ENCODE results near the gene RXFP3. TPM values are rescaled to one million over a fixed set of nuclear protein-coding genes. Genes with fewer than 3 reads are reported as not detected.
"Not testable (repeated sequence)": the region's sequence is repeated elsewhere in the genome, so short reads cannot be mapped to it uniquely, and the experiment has no call there.

The RXFP3 gene
- total and polyA plus RNA-seq, 7 donors = not detected

DNA sequence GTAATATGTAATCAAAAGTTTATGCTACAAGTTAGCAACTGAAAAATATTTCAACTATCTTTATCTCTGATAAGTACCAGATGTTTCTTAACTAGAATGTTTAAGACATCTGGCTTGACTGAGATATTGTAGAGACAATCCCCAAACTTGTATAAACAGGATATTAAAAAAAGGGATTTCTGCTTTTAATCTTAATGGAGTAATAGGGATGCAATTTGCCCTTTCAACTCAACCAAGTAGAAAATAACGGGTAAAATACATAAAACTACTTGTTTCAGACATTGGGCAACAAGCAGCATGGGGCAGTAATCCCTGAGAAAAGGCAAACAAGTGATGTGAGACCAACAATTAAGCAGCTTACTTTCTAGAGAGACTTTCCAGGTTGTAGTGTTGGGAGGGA lies 35.0 kb upstream of the RXFP3 start:
- Histone ChIP-seq H3K36me3 (ENCODE audit: insufficient read depth in 1 of 2, low read depth in 1 of 2) (no peaks in the 10 kb centered on the region), H3K4me1 (no peaks in the 10 kb centered on the region), H3K9me3 (peaks cover 10% of the 10 kb centered on the region), H3K27ac (no peak overlapping the region), H3K27me3 (ENCODE audit: insufficient read depth in 3 of 3, low read length in 2 of 3) (no peaks in the 10 kb centered on the region), H3K4me3 (no peak overlapping the region)
- intact Hi-C loops (cut with DNase I) = no loop called here
- DNase-seq = no peak
- TF ChIP-seq, protein P1, sequence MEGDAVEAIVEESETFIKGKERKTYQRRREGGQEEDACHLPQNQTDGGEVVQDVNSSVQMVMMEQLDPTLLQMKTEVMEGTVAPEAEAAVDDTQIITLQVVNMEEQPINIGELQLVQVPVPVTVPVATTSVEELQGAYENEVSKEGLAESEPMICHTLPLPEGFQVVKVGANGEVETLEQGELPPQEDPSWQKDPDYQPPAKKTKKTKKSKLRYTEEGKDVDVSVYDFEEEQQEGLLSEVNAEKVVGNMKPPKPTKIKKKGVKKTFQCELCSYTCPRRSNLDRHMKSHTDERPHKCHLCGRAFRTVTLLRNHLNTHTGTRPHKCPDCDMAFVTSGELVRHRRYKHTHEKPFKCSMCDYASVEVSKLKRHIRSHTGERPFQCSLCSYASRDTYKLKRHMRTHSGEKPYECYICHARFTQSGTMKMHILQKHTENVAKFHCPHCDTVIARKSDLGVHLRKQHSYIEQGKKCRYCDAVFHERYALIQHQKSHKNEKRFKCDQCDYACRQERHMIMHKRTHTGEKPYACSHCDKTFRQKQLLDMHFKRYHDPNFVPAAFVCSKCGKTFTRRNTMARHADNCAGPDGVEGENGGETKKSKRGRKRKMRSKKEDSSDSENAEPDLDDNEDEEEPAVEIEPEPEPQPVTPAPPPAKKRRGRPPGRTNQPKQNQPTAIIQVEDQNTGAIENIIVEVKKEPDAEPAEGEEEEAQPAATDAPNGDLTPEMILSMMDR (IDR thresholded peaks at IDR 0.05) = no peak
- WGBS, 3 donors = 45 to 61% (median 53%) methylated on average over 1 of the region's 1 CpG
- no peak for ATAC-seq

DNA sequence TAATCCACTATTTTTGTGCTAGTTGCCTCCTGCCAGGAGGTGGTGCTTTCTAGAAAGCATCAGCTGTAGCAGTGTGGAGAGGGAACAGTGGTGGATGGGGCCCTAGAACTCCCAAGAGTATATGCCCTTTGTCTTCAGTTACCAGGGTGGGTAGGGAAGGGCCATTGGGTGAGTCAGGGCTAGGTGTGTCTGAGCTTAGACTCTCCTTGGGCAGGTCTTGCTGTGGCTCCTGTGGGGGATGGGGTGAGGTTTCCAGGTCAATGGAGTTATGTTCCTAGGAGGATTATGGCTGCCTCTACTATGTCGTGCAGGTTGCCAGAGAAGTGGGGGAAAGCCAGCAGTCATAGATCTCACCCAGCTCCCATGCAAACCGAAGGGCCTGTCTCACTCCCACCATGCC lies 33.1 kb upstream of the RXFP3 start:
- WGBS, 3 donors = 72 to 86% (median 85%) methylated on average over 2 of the region's 2 CpGs

DNA sequence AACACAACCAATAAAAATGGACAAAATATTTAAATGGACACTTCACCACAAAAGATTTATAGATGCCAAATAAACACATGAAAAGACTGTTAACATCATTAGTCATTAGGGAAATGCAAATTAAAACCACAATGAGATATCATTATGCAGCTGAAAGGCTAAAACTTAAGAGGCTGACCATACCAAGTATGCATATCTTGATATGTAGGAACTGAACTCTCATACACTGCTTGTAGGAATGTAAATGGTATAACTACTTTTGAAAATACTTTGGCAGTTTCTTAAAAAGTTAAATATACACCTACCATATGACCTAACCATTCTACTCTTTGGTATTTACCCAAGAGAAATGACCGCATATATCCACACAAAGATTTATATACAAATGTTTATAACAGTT lies 30.8 kb upstream of the RXFP3 start:
- Histone ChIP-seq H3K27ac (no peak overlapping the region), H3K4me1 (no peaks in the 10 kb centered on the region), H3K36me3 (ENCODE audit: insufficient read depth in 1 of 2, low read depth in 1 of 2) (no peaks in the 10 kb centered on the region), H3K27me3 (ENCODE audit: insufficient read depth in 3 of 3, low read length in 2 of 3) (no peaks in the 10 kb centered on the region), H3K9me3 (peaks cover 12% of the 10 kb centered on the region), H3K4me3 (no peak overlapping the region)
- 95 to 97% (median 95%) methylated on average over 1 of the region's 1 CpG for WGBS, 3 donors
- TF ChIP-seq, protein P1 (IDR thresholded peaks at IDR 0.05) = no peak
- DNase-seq (no peak), ATAC-seq (no peak)
- intact Hi-C loops (cut with DNase I) = no loop called here

More for the DNA sequence above, 33.1 kb upstream of the RXFP3 start:
- ATAC-seq = no peak
- TF ChIP-seq, protein P1 (IDR thresholded peaks at IDR 0.05) = no peak
- Histone ChIP-seq H3K27ac (no peak overlapping the region), H3K27me3 (ENCODE audit: insufficient read depth in 3 of 3, low read length in 2 of 3) (no peaks in the 10 kb centered on the region), H3K9me3 (peaks cover 12% of the 10 kb centered on the region), H3K4me3 (no peak overlapping the region), H3K36me3 (ENCODE audit: insufficient read depth in 1 of 2, low read depth in 1 of 2) (no peaks in the 10 kb centered on the region), H3K4me1 (no peaks in the 10 kb centered on the region)
- no peak for DNase-seq
- intact Hi-C loops (cut with DNase I) = no loop called here

DNA sequence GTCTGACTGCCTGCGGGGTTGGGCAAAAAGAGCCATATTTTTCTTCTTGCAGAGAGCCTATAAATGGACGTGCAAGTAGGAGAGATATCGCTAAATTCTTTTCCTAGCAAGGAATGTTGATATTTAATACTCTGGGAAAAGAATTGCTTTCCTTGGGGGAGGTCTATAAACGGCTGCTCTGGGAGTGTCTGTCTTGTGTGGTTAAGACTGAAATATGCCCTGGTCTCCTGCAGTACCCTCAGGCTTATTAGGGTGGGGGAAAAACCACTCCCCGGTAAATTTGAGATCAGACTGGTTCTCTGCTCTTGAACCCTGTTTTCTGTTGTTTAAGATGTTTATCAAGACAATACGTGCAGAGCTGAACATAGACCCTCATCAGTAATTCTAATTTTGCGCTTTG lies 29.9 kb upstream of the RXFP3 start:
- intact Hi-C loops (cut with DNase I); ATAC-seq; H3K4me3 ChIP-seq; H3K4me1 ChIP-seq; H3K36me3 ChIP-seq (ENCODE audit: insufficient read depth in 1 of 2, low read depth in 1 of 2); H3K27ac ChIP-seq; DNase-seq; H3K27me3 ChIP-seq (ENCODE audit: insufficient read depth in 3 of 3, low read length in 2 of 3): not testable (repeated sequence)
- H3K9me3 ChIP-seq = peaks cover 12% of the 10 kb centered on the region
- 74 to 79% (median 75%) methylated on average over 7 of the region's 7 CpGs for WGBS, 3 donors

DNA sequence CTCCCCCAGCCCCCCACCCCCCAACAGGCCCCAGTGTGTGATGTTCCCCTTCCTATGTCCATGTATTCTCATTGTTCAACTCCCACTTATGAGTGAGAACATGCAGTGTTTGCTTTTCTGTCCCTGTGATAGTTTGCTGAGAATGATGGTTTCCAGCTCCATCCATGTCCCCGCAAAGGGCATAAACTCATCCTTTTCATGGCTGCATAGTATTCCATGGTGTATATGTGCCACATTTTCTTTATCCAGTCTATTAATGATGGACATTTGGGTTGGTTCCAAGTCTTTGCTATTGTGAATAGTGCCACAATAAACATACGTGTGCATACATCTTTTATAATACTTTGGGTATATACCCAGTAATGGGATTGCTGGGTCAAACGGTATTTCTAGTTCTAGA lies 21.3 kb upstream of the RXFP3 start:
- ATAC-seq; H3K9me3 ChIP-seq; H3K27me3 ChIP-seq (ENCODE audit: insufficient read depth in 3 of 3, low read length in 2 of 3); intact Hi-C loops (cut with DNase I); DNase-seq; H3K4me3 ChIP-seq; H3K27ac ChIP-seq; H3K36me3 ChIP-seq (ENCODE audit: insufficient read depth in 1 of 2, low read depth in 1 of 2); H3K4me1 ChIP-seq: not testable (repeated sequence)
- 92 to 99% (median 96%) methylated on average over 3 of the region's 3 CpGs for WGBS, 3 donors

DNA sequence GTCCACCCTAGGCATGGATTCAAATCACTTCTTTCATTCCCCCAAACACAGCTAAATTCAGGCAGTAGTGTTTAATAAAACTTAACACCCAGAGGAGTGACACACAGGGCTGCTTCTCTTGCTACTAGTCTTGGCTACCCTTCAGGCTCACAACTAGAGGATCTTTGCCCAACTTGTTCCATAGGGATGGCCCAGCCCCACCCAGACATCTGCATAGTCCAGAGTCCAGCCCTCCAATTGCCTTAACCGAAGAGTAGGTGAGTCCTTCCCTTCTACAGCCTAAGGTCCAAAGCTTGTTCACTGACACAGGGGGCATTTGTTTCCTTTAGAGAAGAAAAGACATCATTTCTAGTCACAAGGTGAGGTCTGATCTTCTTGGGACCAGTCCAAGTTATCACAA lies 15.2 kb upstream of the RXFP3 start:
- WGBS, 3 donors = 87 to 88% (median 88%) methylated on average over 1 of the region's 1 CpG
- H3K4me3 ChIP-seq = no peak overlapping the region

More for the DNA sequence above, 15.2 kb upstream of the RXFP3 start:
- Histone ChIP-seq H3K4me1 (no peaks in the 10 kb centered on the region), H3K27ac (no peak overlapping the region), H3K36me3 (ENCODE audit: insufficient read depth in 1 of 2, low read depth in 1 of 2) (no peaks in the 10 kb centered on the region), H3K9me3 (no peaks in the 10 kb centered on the region), H3K27me3 (ENCODE audit: insufficient read depth in 3 of 3, low read length in 2 of 3) (no peaks in the 10 kb centered on the region)
- intact Hi-C loops (cut with DNase I) = no loop called here
- no peak for DNase-seq
- no peak for ATAC-seq
- TF ChIP-seq, protein P1 (IDR thresholded peaks at IDR 0.05) = no peak

Data from psoas muscle (tissue), 8 donors.